GM21619 (cell line): ENCODE data around the gene MROH9.

ENCODE experiments used
- ATAC-seq: cut with Tn5 transposase; IDR thresholded peaks from one replicate; pipeline ENCODE4 v1.9.1; 2021; ENCODE audit not compliant: unreplicated experiment

The MROH9 gene

DNA sequence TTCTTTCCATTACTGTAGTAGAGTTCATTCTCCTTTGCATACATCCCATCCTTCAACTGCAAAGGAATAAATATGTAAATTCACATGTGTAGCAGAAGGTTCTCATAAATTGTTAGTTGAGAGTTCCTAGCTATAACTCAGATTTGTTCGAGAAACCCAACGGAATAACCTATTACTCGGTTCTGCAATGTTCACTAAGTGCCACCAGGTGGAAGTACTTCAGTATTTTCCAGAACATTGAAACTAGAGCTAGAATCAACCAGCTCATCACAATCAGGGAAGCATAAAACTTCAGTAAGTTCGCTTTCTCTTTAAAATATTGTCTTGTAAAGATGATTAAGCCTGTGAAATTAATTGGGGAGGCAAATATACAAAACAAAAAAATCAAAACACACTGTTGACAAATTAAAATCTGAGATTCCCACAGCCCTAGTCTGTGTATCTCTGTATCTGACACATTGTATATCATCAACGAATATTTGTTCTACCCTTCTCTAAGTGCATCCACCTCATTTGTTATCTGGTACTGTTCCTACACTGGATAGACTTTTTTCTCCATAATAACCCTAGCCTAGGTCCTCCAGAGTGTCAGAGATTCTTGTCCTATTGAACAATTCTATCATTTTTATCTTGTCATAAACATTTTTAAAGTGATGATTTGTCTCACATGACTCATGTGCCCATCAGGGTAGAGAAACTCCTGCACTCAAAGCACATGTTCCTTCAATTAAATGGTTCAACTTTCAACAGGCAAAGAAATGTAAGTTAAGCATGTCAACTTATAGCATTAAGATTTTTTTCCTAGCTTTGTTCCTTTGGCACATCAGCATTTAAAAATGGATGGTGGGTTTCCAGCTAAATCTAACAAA lies 31.9 kb downstream of the MROH9 start:
- no peak for ATAC-seq

GRCh38 chr1:170970256-170970655 lies 34.9 kb downstream of the MROH9 start:
- no peak for ATAC-seq

DNA sequence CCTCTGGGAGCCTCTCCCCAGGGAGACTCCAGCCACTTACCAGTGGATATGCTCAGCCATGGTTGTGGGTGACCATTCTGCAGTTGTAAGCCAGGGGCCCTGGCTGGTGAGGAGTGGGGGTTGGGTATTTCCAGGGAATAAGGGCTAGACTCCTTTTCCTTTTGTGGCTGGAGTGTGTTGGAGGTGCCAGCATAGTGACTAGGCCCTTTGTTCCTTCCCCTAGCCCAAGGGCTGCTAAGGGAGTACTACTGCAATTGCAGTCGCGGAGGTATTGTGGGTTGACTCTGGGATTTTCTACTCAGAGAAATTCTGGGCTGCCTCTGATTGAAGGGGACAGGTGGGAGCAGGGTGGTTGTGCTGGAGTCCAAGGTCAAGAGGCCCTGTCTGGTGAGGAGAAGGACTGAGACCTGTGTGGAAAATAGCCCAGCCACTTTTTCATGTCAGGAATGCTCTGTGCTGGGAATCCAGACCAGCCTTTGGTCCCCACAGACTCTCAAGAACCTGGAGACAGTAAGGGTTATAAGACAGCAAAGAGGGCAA lies 43.1 kb downstream of the MROH9 start:
- no peak for ATAC-seq

- no peak for ATAC-seq
These were observed 50.1 kb downstream of the MROH9 start for GRCh38 chr1:170985406-170985805.

DNA sequence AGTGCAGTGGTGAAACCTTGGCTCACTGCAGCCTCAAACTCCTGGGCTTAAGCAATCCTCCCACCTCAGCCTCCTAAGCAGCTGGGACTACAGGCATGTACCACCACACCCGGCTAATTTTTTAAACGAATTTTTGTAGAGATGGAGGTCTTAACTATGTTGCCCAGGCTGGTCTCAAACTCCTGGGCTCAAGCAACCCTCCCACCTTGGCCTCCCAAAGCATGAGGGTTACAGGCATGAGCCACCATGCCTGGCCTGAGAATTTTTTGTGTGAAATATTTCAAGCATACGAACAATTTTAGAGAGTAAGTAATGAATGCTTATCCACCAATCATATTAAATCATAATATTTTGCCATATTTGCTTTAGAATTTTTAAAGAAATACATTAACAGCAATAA lies 51.6 kb downstream of the MROH9 start:
- ATAC-seq, result no peak

GRCh38 chr1:170987424-170987823 lies 52.1 kb downstream of the MROH9 start:
- no peak for ATAC-seq

DNA sequence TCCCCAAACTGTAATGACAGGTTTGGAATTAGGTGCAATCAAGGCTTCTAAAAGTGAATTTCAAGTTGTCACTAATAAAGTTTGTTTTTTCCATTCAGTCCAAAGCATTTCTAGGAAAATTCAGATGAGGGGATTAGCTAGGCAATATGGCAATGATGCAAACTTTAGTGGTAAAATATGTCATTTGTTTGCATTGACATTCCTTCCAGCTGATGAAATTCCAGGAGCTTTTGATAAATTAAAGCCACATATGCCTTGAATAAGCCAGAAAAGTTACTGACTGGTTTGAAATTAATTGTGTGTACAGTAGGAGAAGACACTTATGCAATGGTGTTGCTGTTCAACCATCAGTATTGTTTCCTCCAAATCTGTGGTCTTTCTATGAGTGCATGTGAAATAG lies 57.8 kb downstream of the MROH9 start:
- no peak for ATAC-seq

- ATAC-seq, result no peak
These were observed 58.4 kb downstream of the MROH9 start for GRCh38 chr1:170993717-170994116.

GRCh38 chr1:171014880-171015279 lies 79.5 kb downstream of the MROH9 start:
- no peak for ATAC-seq

DNA sequence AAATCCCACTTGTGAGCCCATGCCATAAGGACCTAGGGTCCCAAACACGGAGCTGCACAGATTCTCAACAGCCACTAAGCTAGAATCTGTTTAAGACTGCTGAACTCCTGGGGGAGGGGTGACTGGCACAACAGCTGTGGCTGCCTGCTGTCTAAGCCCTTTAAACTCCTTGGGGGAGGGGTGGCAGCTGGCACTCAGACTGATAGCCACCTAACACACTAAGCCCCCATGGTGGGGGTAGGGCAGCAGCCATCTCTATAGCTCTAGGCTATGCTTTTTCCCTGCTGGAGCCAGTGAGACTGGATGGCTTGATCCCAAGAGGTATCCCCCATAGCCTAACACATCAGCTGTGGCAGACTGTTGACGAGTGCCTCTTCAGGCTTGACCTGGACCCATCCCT lies 82.1 kb downstream of the MROH9 start:
- no peak for ATAC-seq

- no peak for ATAC-seq
These were observed 84.6 kb downstream of the MROH9 start for GRCh38 chr1:171019971-171020370.

- no peak for ATAC-seq
These were observed 97.7 kb downstream of the MROH9 start for GRCh38 chr1:171032822-171033702.

GRCh38 chr1:171037626-171038025 lies 102.3 kb downstream of the MROH9 start:
- ATAC-seq, result no peak

GRCh38 chr1:171038284-171038683 lies 103.0 kb downstream of the MROH9 start:
- ATAC-seq, result no peak

- no peak for ATAC-seq
These were observed 112.7 kb downstream of the MROH9 start for GRCh38 chr1:171048014-171048413.

DNA sequence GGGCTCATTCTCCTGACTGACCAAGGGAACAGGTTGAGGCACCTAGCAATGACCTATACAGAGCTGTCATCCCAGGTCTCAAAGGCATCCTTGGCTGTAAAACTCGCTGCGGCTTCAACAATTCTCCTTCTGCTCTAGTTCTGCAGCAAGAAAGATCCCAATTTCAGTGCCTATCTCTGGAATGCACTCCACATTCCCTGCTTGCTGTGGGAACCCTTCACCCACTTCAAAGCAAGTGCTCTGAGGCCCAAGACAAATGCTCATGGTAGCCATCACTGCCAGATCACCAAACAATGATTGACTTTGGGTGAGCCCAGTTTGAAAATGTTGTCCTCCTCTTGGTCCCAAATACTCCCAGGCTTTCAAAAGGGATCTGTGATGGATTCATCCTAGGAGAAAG lies 117.6 kb downstream of the MROH9 start:
- no peak for ATAC-seq

DNA sequence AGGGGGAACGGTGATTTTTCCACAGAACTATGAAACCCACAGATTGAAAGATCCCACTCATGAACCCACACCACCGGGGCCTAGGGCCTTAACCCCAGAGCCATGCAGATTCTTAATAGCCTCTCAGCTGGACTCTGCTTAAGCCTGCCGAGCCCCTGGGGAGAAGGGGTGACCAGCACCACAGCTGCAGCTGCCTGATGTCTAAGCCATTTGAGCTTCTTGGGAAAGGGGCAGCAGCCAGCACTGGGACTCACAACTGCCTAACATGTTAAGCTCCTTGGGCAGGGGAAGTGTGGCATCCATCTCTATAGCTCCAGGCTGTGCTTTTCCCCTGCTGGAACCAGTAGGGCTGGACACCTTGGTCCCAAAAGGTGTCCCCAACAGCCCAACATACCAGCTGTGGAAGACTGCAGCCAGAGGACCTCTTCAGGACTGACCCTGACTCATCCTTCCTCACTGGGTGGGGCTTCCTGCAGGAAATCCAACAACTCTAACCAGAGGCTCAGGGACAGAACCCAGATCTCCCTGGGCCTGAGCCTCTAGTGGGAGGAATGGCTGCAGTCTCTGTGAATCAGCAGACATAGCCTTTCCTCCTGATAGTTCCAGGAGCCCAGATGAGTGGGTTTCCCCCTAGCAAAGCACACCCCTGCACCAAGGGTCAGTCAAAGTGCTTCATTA lies 120.8 kb downstream of the MROH9 start:
- ATAC-seq, result no peak

DNA sequence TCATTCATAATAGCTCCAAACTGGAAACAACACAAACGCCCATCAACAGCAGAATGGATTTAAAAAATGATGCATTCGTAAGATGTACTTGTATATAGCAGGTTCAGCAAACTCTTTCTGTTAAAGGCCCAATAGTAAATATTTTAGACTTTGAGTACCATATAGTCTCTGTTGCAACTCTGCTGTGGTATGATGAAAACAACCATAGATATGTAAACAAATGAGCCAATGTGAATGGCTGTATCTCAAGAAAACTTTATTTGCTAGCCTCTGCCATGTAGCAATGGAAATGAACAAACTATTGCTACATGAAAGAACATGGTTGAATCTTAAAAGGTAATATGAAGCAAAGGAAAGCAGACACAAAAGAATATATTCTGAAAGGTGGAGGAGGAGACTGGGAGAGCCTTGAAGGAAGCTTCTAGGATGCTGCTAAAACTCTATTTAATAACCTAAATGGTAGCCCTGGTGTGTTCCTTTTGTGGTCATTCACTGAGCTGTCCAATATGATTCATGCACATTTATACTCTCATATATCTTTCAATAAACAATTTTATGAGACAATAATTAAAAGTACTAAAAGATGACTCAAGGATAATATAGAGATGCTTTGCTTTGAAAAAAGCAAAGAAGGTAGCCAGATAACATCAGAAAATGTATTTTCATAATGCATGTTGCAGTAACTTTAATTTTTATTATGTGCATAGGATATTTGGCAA lies 126.2 kb downstream of the MROH9 start:
- no peak for ATAC-seq

GRCh38 chr1:171062902-171063301 lies 127.6 kb downstream of the MROH9 start:
- ATAC-seq, result no peak

DNA sequence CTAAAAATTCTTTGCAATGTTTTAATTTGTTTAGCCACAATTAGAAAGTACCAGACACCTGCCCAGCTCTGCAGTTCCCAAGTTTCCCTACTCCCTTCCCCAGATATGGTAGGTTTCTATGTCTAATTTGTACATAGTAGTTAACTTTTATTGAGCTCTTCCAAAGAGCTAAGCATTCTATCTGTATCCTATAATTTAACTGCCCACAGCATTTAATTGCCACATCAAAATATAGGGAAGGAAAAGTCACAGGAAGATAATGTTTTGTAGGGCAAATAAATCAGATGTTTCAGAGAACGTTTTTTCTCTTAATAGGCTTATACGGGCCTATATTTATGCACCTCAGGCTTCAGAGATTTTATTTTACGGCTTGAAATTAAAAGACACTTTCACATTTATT lies 139.7 kb downstream of the MROH9 start:
- no peak for ATAC-seq
